ENCODE data around the gene LUC7L3.
A peak's percentile ranks its signal among the peaks of the same experiment; 100 is the strongest.

The LUC7L3 gene

GRCh38 chr17:50697663-50698272 lies 21.6 kb upstream of the LUC7L3 start:
- Histone ChIP-seq H3K27ac (ENCODE audit: low read length) (peak overlapping the region; percentile 82; the same call in 1 of the 2 replicates), H4K20me1 (ENCODE audit: insufficient read depth, low read length) (no peaks in the 10 kb centered on the region), H3K4me3 (ENCODE audit: low read length) (no peak overlapping the region), H3K4me1 (ENCODE audit: low read length) (peaks cover 42% of the 10 kb centered on the region), H3K79me2 (ENCODE audit: low read length) (peaks cover 58% of the 10 kb centered on the region), H3K9ac (ENCODE audit: low read length) (peak overlapping the region; percentile 15; the same call in 1 of the 2 replicates), H3K9me2 (replicated peaks; ENCODE audit: insufficient read depth, low read length) (no peaks in the 10 kb centered on the region), H3K9me3 (replicated peaks; ENCODE audit: insufficient read depth, low read length) (no peaks in the 10 kb centered on the region), H3K36me3 (replicated peaks; ENCODE audit: insufficient read depth, low read length) (peaks cover 19% of the 10 kb centered on the region), H3F3A (ENCODE audit: insufficient read depth, low read length) (peaks cover 35% of the 10 kb centered on the region), H3K4me2 (ENCODE audit: low read depth, low read length) (peak overlapping the region; percentile 84), H3K27me3 (replicated peaks; ENCODE audit: insufficient read depth, low read length) (no peaks in the 10 kb centered on the region), H2AFZ (ENCODE audit: low read length) (no peak overlapping the region)
- TF ChIP-seq EZH2phosphoT487 (IDR thresholded peaks at IDR 0.05; ENCODE audit: low read length) (no peak), CTCF (IDR thresholded peaks at IDR 0.05; ENCODE audit: low read length) (peak; percentile 31)
- peak; percentile 46 for DNase-seq

DNA sequence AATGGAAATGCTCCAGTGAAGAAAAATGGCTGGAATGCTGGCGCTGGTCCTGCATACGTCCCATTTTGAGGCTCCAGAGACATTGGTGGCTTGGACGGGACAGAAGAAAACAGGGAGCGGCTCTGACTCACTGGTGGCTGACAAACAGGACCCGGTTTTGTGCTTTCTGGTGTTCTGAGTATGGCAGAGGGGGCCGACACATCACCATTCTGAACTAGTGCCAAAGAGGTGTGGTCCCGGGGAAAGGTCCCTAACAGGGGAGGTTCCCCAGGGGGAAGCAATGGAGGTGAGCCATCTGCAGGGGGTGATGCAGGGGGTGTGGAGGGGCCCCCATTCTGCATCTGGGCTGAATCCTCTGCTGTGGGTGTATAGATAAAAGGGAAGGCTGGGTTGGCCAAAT lies 20.0 kb upstream of the LUC7L3 start:
- H3K4me3 ChIP-seq (ENCODE audit: low read length): no peak overlapping the region
- no peaks in the 10 kb centered on the region for H3K27me3 ChIP-seq (replicated peaks; ENCODE audit: insufficient read depth, low read length)
- H3K9me3 ChIP-seq (replicated peaks; ENCODE audit: insufficient read depth, low read length): no peaks in the 10 kb centered on the region
- H3K4me2 ChIP-seq (ENCODE audit: low read depth, low read length): no peak overlapping the region
- DNase-seq: no peak
- no peak overlapping the region for H2AFZ ChIP-seq (ENCODE audit: low read length)
- H3K79me2 ChIP-seq (ENCODE audit: low read length): peaks cover 71% of the 10 kb centered on the region
- H3K9me2 ChIP-seq (replicated peaks; ENCODE audit: insufficient read depth, low read length): no peaks in the 10 kb centered on the region
- no peaks in the 10 kb centered on the region for H4K20me1 ChIP-seq (ENCODE audit: insufficient read depth, low read length)
- H3F3A ChIP-seq (ENCODE audit: insufficient read depth, low read length): peaks cover 35% of the 10 kb centered on the region
- peaks cover 14% of the 10 kb centered on the region; the same call in 1 of the 2 replicates for H3K36me3 ChIP-seq (replicated peaks; ENCODE audit: insufficient read depth, low read length)
- peaks cover 43% of the 10 kb centered on the region for H3K4me1 ChIP-seq (ENCODE audit: low read length)
- H3K9ac ChIP-seq (ENCODE audit: low read length): no peak overlapping the region
- no peak overlapping the region for H3K27ac ChIP-seq (ENCODE audit: low read length)
- TF ChIP-seq EZH2 (optimal IDR thresholded peaks at IDR 0.05; ENCODE audit: low read depth, low read length) (no peak), CTCF (IDR thresholded peaks at IDR 0.05; ENCODE audit: low read length) (no peak), EZH2phosphoT487 (IDR thresholded peaks at IDR 0.05; ENCODE audit: low read length) (no peak)

- Histone ChIP-seq H3K4me2 (ENCODE audit: low read depth, low read length) (no peak overlapping the region), H3K36me3 (replicated peaks; ENCODE audit: insufficient read depth, low read length) (0 out of 2 replicates have a peak, but pooled peaks cover 7% of the 10 kb centered on the region), H2AFZ (ENCODE audit: low read length) (no peak overlapping the region), H3K9me3 (replicated peaks; ENCODE audit: insufficient read depth, low read length) (no peaks in the 10 kb centered on the region), H3F3A (ENCODE audit: insufficient read depth, low read length) (peaks cover 14% of the 10 kb centered on the region), H4K20me1 (ENCODE audit: insufficient read depth, low read length) (no peaks in the 10 kb centered on the region), H3K27me3 (replicated peaks; ENCODE audit: insufficient read depth, low read length) (no peaks in the 10 kb centered on the region), H3K4me3 (ENCODE audit: low read length) (no peak overlapping the region), H3K27ac (ENCODE audit: low read length) (no peak overlapping the region), H3K4me1 (ENCODE audit: low read length) (peaks cover 10% of the 10 kb centered on the region), H3K9ac (ENCODE audit: low read length) (no peak overlapping the region), H3K9me2 (replicated peaks; ENCODE audit: insufficient read depth, low read length) (no peaks in the 10 kb centered on the region), H3K79me2 (ENCODE audit: low read length) (peaks cover 86% of the 10 kb centered on the region)
- no peak for TF ChIP-seq EZH2 (optimal IDR thresholded peaks at IDR 0.05; ENCODE audit: low read depth, low read length)
- TF ChIP-seq EZH2phosphoT487 (IDR thresholded peaks at IDR 0.05; ENCODE audit: low read length): no peak
- TF ChIP-seq CTCF (IDR thresholded peaks at IDR 0.05; ENCODE audit: low read length): no peak
- DNase-seq: no peak
Observed at GRCh38 chr17:50703162-50703561, 16.2 kb upstream of the LUC7L3 start.

Measured in MM.1S (cell line).